Esophagus muscularis mucosa (tissue), 4 donors: ENCODE measurements around the gene USP4. TPM values are rescaled to one million over a fixed set of nuclear protein-coding genes. Genes with fewer than 3 reads are reported as not detected.
A peak's percentile ranks its signal among the peaks of the same experiment; 100 is the strongest.

Experiments used
- DNase-seq: peaks from one replicate; pipeline ENCODE4 v3.0.0-alpha.2; 2017; ENCODE audit errors: extremely low spot score
- H3K27ac ChIP-seq, 4 donors: fragments of 200-600 bp; sonication (generic); replicated peaks in 1 of 4; 1 replicate in 3 of 4; 2 replicates in 1 of 4; pipeline ENCODE4 v1.5.1; 2016 to 2019; ENCODE audit warnings: mild to moderate bottlenecking in 1 of 4
- H3K27me3 ChIP-seq, 4 donors: fragments of 200-600 bp; sonication (generic); one replicate each; pipeline versions ENCODE4 v1.5.1 to v1.6.0; 2016 to 2019
- H3K36me3 ChIP-seq, 4 donors: fragments of 200-600 bp; sonication (generic); one replicate each; pipeline ENCODE4 v1.5.1; 2016 to 2019
- H3K4me1 ChIP-seq, 4 donors: fragments of 200-600 bp; sonication (generic); one replicate each; pipeline ENCODE4 v1.5.1; 2016 to 2019
- H3K4me3 ChIP-seq, 4 donors: fragments of 200-600 bp; sonication (generic); 1 replicate in 2 of 4; 2 replicates in 2 of 4; pipeline ENCODE4 v1.5.1; 2016 to 2019; ENCODE audit warnings: mild to moderate bottlenecking in 4 of 4, moderate library complexity in 1 of 4
- H3K9me3 ChIP-seq, 4 donors: fragments of 200-600 bp; sonication (generic); 1 replicate in 3 of 4; 2 replicates in 1 of 4; pipeline ENCODE4 v1.5.1; 2016 to 2019
- CTCF ChIP-seq, 3 experiments: fragments of 200-600 bp in 2 of 3; fragments of 450-650 bp in 1 of 3; sonication (generic) in 2 of 3; IDR thresholded peaks; one replicate each; pipeline ENCODE4 v1.5.1; 2017 to 2019; ENCODE audit warnings: antibody characterized with exemption in 3 of 3, mild to moderate bottlenecking in 2 of 3, moderate library complexity in 1 of 3
- EP300 ChIP-seq: sonication (generic); formaldehyde crosslinking; IDR thresholded peaks from one replicate; pipeline ENCODE4 v1.6.1; 2017; ENCODE audit warnings: antibody characterized with exemption
- POLR2A ChIP-seq: fragments of 450-650 bp; IDR thresholded peaks from one replicate; pipeline ENCODE4 v1.6.1; 2017; ENCODE audit warnings: antibody characterized with exemption, moderate library complexity, mild to moderate bottlenecking, low read depth
- POLR2AphosphoS5 ChIP-seq, 2 donors: sonication (generic); formaldehyde crosslinking; IDR thresholded peaks; one replicate each; pipeline ENCODE4 v1.6.1; 2017; ENCODE audit warnings: antibody characterized with exemption in 2 of 2
- WGBS: methylation state at CpG from one replicate; pipeline ENCODE4 v1.1.5; 2018; 5-methylcytosine and 5-hydroxymethylcytosine counted together
- intact Hi-C: fragments of 100-400 bp; cut with DNase I; formaldehyde crosslinking; loops from one replicate; pipeline ENCODE4 v1.15.1; 2023
- total RNA-seq, 4 donors: library from RNA; depleted of rRNA; stranded (reverse); fragments of >200 nt; gene quantifications; one replicate each; pipeline versions ENCODE4 v1.1.0 to v1.2.1, GENCODE V29; 2016

The USP4 gene
- total RNA-seq, 4 donors from 2014 or later: 17.9 to 35.7 (median 24.3) TPM

GRCh38 chr3:49271047-49271446 is 68.8 kb downstream of the USP4 start:
- no peak overlapping the region for H3K4me3 ChIP-seq
- no peak for TF ChIP-seq POLR2A
- no peak for TF ChIP-seq CTCF (IDR thresholded peaks at IDR 0.05)
- TF ChIP-seq EP300: no peak
- TF ChIP-seq POLR2AphosphoS5 (IDR thresholded peaks at IDR 0.05): peak in 1 of 2 donors; percentile 25
- 70% methylated on average over 4 of the region's 4 CpGs for WGBS
- H3K4me1 ChIP-seq: peaks cover 17 to 48% (median 29%) of the 10 kb centered on the region in 4 donors
- intact Hi-C loops: no loop called here
- no peaks in the 10 kb centered on the region for H3K9me3 ChIP-seq
- DNase-seq: no peak
- H3K27me3 ChIP-seq: no peaks in the 10 kb centered on the region
- peak overlapping the region; percentile 41 to 51 (median 50) for H3K27ac ChIP-seq
- peaks cover 0 to 23% (median 4%) of the 10 kb centered on the region in 4 donors for H3K36me3 ChIP-seq

- no peak overlapping the region for H3K4me3 ChIP-seq
- 95% methylated on average over 2 of the region's 2 CpGs for WGBS
- peak overlapping the region in 3 of 4 donors; percentile 41 to 51 (median 48) for H3K27ac ChIP-seq
- no peaks in the 10 kb centered on the region for H3K27me3 ChIP-seq
- H3K9me3 ChIP-seq: no peaks in the 10 kb centered on the region
- H3K4me1 ChIP-seq: peaks cover 13 to 44% (median 28%) of the 10 kb centered on the region in 4 donors
- DNase-seq: no peak
- intact Hi-C loops: no loop called here
- peaks cover 0 to 23% (median 4%) of the 10 kb centered on the region in 4 donors for H3K36me3 ChIP-seq
- TF ChIP-seq EP300 (no peak), POLR2A (no peak), POLR2AphosphoS5 (IDR thresholded peaks at IDR 0.05) (no peak), CTCF (IDR thresholded peaks at IDR 0.05) (no peak)
Measured at GRCh38 chr3:49270156-49270500, 69.7 kb downstream of the USP4 start.

GRCh38 chr3:49269443-49270155 is 70.3 kb downstream of the USP4 start:
- no peaks in the 10 kb centered on the region for H3K27me3 ChIP-seq
- intact Hi-C loops: no loop called here
- no peaks in the 10 kb centered on the region for H3K9me3 ChIP-seq
- H3K4me3 ChIP-seq: no peak overlapping the region
- 97% methylated on average over 3 of the region's 3 CpGs for WGBS
- peaks cover 0 to 23% (median 4%) of the 10 kb centered on the region in 4 donors for H3K36me3 ChIP-seq
- H3K27ac ChIP-seq: no peak overlapping the region
- peaks cover 13 to 40% (median 26%) of the 10 kb centered on the region in 4 donors for H3K4me1 ChIP-seq
- DNase-seq: no peak
- no peak for TF ChIP-seq POLR2AphosphoS5 (IDR thresholded peaks at IDR 0.05)

GRCh38 chr3:49266410-49267095 is 73.3 kb downstream of the USP4 start:
- intact Hi-C loops: no loop called here
- TF ChIP-seq POLR2AphosphoS5 (IDR thresholded peaks at IDR 0.05) (no peak), CTCF (IDR thresholded peaks at IDR 0.05) (no peak), EP300 (no peak), POLR2A (no peak)
- 51% methylated on average over 5 of the region's 5 CpGs for WGBS
- Histone ChIP-seq H3K27me3 (no peaks in the 10 kb centered on the region), H3K4me3 (no peak overlapping the region), H3K36me3 (peaks cover 0 to 19% (median 4%) of the 10 kb centered on the region in 4 donors), H3K4me1 (peaks cover 13 to 46% (median 34%) of the 10 kb centered on the region in 4 donors), H3K9me3 (no peaks in the 10 kb centered on the region), H3K27ac (peak overlapping the region; percentile 44 to 62 (median 61))
- no peak for DNase-seq

- no peaks in the 10 kb centered on the region for H3K9me3 ChIP-seq
- H3K4me3 ChIP-seq: no peak overlapping the region
- H3K27ac ChIP-seq: peak overlapping the region; percentile 44 to 62 (median 61)
- no peak for DNase-seq
- no peaks in the 10 kb centered on the region for H3K27me3 ChIP-seq
- H3K4me1 ChIP-seq: peaks cover 13 to 39% (median 28%) of the 10 kb centered on the region in 4 donors
- no peak for TF ChIP-seq EP300
- TF ChIP-seq POLR2AphosphoS5 (IDR thresholded peaks at IDR 0.05): no peak
- peaks cover 0 to 13% (median 4%) of the 10 kb centered on the region in 4 donors for H3K36me3 ChIP-seq
- WGBS: 85% methylated on average over 9 of the region's 10 CpGs
- intact Hi-C loops: no loop called here
Measured at GRCh38 chr3:49265661-49266386, 74.0 kb downstream of the USP4 start.
